Stimulated activated CD8-positive, alpha-beta memory T cell treated with anti-CD3 and anti-CD28 coated beads, Interleukin-15, amount 100 ng/mL, for 48 hours (primary cell): ENCODE data around the gene SEZ6.

Source experiments
- DNase-seq, 2 donors: peaks; one replicate each; pipeline ENCODE4 v3.0.0-alpha.2; 2020; ENCODE audit warnings: low read depth in 2 of 2

The SEZ6 gene

DNA sequence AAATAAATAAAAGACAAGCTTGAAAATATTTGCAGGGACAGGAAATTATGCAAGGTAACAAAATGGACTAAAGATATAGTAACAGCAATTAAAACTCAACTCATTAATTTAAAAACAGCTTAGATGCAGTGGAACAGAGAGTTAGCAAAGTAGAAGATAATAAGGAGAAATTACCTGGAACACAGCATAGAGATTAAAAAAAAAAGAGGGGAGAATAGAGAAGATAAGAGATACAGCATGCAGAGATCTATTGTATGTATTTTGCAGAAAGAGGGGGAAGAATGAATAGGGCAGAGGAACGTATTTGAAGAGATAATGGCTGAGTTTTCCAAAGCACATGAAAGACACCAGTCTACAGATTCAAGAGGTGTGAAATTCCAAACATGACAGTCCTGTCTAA, 28.7 kb upstream of the SEZ6 start:
- DNase-seq: no peak

DNA sequence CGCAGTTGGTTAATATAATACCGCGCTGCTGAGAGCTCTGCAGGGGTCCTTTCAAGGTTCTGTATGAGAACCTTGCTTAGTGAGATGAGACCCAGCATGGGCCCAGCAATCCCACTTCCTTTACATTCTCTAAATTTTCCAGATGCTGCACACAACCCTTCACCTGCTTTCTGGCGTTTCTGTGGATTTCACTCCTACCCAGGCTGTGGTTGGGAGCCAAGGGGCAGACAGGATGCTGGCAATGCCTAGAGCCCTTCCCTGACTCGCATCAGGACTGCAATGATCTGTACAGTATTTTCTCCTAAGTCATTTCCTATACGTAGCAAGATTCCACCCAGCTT, 27.0 kb upstream of the SEZ6 start:
- no peak for DNase-seq

DNA sequence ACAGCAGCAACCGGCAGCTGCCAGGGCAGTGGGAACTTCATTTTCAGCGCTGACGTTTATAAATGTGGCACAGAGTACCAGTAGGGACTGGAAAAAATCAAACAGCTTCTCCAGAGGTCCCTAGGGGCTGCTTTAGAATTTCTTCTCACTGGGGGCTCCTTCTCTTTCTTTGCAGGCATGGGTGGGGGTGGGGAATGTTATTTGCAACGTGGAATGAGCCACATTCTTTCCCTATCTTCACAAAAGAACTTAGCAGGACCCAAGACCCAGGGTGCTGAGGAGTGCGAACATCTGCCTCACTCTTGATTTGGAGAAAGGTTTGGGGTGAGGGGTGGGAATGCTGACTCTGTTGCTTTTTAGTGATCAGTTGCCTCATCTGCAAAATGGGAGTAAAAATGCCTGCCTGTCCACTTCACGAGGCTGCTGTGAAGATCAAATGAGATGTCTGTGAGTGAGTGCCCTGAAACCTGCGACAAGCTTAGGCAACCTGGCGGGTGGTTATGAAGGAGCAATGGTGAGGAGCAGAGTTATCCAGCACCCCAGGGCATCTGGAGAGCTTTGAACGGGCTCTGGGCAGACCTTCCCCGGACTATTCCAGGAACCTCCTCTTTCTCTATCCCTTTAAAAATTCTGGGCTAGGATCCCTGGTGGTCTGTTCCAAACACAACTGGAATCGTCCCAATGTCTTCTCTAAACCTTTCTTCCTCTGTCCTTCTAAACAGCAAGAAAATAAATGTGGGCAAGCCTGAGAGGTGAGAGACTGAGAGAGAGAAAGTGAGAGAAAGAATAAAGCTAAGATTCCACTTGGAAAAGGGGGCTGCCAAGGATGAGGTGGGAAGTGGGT, 26.4 kb upstream of the SEZ6 start:
- DNase-seq: no peak

DNA sequence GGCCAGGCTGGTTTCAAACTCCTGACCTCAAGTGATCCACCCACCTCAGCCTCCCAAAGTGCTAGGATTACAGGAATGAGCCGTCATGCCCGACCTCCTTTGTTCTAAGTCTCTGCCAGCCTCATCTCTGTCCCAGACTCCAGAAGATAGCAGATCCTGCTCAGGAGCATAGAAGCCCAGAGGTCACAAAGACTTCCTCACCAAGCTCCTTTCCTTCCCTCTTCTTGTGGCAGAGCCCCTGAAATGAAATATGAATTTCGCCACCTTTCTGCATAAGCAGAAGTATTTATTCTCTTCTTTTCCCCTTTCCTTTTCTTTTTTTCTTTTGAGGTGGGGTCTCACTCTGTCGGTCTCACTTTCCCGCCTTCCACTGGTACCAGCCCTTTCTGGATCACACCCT, 25.7 kb upstream of the SEZ6 start:
- DNase-seq: no peak

GRCh38 chr17:29024316-29024952, 18.6 kb upstream of the SEZ6 start:
- DNase-seq: no peak

DNA sequence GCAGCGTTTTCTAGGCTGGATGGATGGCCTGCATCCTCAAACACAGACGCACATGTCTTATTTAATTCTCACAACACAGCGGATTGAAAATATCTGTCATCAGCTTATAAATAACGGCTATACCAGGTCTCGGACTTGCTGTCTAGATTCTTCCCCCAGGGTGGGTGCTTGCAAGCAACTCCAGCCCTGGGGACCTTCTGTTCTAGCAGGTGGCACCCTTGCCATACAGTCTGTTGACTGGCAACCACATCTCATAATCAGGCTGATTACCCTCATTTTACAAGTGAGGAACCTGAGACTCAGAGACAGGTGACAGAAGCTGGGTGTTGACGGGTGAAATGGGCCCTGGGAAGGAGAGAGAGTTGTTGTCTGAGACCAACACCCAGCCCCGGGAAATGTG, 16.2 kb upstream of the SEZ6 start:
- DNase-seq: no peak

DNA sequence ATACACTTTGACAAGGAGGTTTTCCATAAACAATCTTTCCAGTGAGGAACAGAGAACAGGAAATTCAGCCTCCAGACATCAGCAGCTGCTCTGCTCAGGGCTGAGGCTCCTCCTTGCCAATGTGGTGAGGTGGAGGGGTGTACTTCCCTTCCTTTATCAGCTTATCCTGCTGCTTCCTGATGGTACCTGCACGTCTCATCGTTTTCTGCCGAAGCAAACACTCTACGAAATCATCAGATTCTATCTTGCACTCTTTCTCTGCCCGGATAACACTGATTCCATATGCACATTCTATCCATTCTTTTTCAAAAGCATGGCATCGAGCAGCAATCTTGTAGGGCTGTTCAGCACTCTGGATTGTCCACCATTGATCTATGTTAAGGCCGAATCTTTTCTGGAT, 15.4 kb upstream of the SEZ6 start:
- no peak for DNase-seq

GRCh38 chr17:29020576-29020975, 14.7 kb upstream of the SEZ6 start:
- no peak for DNase-seq

DNA sequence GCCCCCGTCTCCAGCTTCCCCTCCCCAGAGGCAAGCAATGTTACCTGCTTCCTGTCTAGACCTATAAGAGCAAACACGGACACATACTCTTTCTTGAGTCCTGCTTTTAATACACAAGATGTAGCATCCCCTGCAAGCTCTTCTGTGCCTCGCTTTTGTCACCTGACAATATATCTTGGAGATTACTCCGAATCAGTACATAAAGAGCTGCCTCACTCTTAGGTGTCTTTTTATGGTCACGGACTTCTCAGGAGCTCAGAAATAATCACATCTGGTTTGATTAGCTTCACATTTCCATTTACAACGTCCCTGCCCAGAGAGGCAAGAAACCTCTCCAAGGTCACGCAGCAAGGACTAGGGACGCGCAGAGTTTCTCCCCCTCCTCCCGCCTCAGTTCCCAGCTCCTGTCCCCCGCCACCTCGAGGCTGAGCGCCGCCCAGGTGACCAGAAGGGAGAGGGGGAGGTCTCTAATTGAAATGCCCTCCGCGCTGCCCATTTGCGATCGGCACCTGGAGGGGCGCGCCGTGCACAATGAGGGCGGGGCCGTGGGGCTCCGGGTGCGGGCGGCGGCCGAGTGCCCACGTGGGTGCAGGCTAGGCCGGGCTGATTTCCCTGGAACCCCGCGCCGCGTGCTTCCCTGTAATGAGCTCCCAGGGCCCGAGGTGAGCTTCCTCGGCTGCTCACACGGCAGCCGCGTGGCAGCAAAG, 13.8 kb upstream of the SEZ6 start:
- no peak for DNase-seq

DNA sequence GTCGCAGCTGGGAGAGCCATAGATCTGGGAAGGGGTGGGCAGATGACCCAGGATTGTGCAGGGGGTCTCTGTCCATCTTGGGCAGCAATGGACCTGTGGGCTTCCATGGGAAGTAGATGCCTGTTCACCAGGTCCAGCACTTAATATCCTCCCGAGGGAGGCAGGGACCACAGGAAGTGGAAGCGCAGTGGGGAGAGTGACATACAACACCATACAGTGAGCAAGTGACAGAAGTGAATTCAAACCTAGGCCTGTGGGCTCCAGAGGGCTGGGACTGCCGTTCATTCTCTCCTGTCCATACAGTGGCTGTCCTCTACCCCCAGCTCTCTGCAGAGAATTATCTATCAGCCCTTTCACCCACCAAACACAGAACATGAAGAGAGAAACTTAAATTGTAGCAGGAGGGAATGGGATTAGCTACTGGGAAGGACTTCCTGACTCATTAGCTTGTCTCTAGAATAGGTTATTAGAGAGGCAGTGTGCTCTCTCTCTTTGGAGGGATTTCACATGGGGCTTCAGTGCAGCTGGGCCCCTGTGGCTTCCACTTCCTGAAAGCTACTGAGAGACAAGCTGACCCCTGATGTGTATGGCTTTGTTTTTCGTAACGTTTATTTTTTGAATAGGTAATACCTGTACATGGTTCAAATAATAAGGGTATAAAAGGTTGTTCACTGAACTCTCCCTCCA, 13.1 kb upstream of the SEZ6 start:
- no peak for DNase-seq

DNA sequence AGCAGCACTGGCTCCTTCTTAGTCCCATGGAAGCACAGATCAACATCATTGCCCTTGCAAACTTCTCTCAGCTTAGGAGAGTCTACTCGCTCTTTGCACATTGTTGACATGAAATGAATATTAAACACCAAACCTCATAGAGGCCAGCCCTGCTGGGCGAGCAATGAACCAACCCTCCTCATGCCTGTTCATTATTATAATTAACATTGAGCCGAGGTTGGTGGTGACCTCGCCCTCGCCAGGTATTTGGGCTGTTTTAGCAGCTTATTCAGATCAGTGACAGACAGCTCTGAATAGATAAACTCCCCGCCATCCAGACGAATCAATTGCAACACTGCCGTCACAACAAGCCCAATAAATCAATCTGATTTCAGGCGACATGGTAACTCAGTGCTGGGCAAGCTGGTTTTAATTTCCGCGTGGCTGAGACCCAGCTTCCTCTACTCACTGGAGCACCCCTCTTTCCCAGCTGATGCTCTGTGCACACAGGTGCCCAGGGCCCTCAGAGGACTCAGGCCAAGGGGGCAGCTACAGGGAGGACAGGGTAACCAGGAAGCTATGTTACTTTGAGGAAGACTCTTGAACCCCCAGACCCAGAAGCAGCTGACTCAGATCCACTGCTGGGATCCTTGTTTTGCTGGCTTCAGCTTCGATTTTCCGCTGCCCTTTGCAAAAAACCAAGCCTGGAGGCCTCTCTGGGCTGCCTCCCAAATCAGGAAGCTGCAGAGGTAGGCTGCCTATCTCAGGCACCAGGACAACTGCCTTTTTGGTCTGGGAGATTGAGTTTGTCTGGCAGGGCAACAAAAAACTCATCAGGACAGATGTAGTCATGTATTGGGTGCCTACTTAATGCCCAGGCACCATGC, 10.7 kb upstream of the SEZ6 start:
- DNase-seq: no peak

GRCh38 chr17:29014716-29015115, 8.9 kb upstream of the SEZ6 start:
- DNase-seq: no peak

DNA sequence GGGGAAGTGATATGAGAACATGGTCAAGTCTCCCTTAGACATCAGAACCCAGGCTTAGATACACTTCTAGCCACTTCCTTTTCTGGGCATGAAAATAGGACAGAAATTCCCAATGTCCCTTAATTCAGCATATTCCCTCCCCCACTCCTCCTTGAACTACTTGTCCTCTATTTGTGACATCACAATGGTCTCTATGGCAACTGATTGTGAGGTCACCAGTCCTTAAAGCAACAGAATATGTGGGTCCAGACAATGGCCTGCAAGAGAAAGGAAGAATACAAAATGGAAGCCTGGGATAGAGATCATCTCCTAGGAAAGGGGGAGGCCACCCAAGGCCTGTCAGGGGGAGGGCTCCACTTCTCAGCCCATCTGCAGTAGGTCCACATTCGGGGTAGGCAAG, 6.7 kb upstream of the SEZ6 start:
- no peak for DNase-seq

GRCh38 chr17:29010586-29010985, 4.8 kb upstream of the SEZ6 start:
- DNase-seq: no peak

GRCh38 chr17:29010129-29010528, 4.3 kb upstream of the SEZ6 start:
- no peak for DNase-seq

GRCh38 chr17:29008591-29008990, 2.8 kb upstream of the SEZ6 start:
- DNase-seq: no peak

- no peak for DNase-seq
Observed at GRCh38 chr17:29007860-29008455, 2.1 kb upstream of the SEZ6 start.

DNA sequence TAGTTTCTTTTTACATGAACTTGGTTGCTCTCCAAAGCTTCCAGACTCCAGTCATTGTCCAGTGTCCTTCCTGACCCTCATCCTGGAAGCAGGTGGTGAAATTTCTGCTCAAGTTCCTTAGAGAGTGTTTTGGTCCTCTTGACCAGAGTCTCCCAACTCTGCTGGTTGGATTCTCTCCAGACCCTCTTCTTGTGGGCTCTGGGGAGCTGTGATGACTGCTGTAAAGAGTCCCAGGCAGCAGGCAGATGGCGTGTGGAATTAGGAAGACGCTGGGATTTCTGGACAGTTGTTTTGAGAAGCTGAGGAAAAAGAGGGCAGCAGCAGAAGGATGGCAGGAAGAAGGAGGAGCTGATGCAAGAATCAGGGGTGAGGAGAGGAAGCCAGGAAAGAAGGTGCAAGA, 1.6 kb upstream of the SEZ6 start:
- no peak for DNase-seq

DNA sequence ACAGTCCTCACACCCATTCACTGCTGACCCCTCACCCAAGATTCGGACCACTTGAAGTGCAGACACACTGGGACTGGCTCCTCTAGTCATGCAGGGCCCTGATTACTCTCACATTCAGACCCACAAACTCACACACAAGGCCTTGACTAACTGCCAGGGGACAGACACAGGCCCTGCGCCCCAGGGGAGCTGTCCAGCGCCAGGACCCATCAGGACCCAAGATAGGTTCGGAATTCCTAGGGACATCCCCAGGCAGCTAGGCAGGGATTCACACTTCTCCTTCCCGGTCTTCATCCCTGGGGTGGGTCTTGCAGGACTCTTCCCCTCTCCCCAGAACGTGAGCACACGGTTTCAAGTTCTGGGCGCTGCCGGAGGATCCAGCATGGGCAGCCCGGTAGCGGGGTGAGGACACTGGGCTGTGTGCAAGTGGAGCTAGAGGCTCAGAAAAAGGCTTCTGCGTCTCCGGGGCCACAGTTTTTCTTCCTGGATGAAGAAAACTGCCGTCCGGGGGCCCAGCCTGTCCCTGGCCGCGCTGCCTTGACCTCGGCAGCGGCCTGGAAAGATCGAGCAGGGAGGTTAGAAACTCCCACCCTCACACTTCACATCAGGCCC, 1.6 kb downstream of the SEZ6 start:
- DNase-seq: no peak

DNA sequence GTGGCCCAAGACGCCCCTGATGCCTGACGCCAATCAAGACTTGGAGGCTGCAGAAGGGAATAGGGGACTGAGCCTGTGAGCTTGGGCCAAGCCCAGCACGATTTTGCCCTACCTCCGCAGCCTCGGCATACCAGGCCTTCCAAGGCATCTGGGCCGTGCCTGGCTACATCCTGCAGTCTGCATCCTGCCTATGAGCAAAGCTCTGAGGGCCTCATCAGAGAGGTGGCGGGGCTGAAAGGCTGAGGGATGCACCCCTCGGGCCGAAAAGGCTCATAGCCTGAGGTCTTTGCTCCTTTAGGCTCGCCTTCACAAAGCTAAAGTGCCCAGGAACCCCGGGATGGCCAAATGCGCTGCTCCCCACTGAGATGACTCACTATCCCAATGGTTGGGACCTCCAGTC, 2.5 kb downstream of the SEZ6 start:
- DNase-seq: no peak

GRCh38 chr17:29002811-29003210, 3.0 kb downstream of the SEZ6 start:
- no peak for DNase-seq
